ENCODE results near the gene UGT1A5. TPM values are rescaled to one million over a fixed set of nuclear protein-coding genes. Genes with fewer than 3 reads are reported as not detected.

Gene UGT1A5
- polyA plus RNA-seq, 1 donor (not counting 4 experiments of a cell fraction or from before 2014, with no cell fraction given), result 1.3 TPM

DNA sequence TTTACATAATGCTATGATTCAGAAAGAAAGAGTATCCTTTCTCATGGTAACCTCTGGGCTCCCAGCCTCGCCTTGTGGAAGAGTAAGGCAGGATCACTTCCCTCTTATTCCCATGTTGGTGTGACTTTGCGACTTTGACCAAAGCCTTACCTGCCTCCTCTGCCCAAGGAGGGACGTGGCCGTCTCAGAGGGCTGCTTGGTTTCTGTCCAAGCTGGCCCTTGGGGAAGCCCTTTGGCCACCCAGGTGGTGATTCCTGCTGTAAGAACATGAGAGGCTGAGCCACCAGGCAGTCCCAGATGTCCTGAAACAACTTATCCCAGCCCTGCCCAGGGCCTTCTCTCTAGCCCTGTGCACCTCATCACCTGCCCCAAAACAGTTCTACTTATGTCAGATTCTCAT is 14.0 kb upstream of the UGT1A5 start:
- Histone ChIP-seq H3K9ac (ENCODE audit: control insufficient read depth, extremely low read depth, insufficient read depth, low read length) (no peak overlapping the region), H4K20me1 (ENCODE audit: control insufficient read depth, extremely low read depth, insufficient read depth, low read length) (no peaks in the 10 kb centered on the region), H3K27me3 (ENCODE audit: control insufficient read depth, extremely low read depth, insufficient read depth, low read length) (no peaks in the 10 kb centered on the region), H3K4me2 (ENCODE audit: control insufficient read depth, extremely low read depth, insufficient read depth, low read depth, low read length) (no peak overlapping the region), H3K4me1 (ENCODE audit: control insufficient read depth, extremely low read depth, insufficient read depth, low read length) (peaks cover 30% of the 10 kb centered on the region), H3K9me3 (ENCODE audit: control insufficient read depth, low read depth, low read length) (no peaks in the 10 kb centered on the region), H3K79me2 (ENCODE audit: control insufficient read depth, insufficient read depth, low read length) (peaks cover 74% of the 10 kb centered on the region), H3K4me3 (ENCODE audit: control insufficient read depth in 2 of 3, extremely low read depth in 1 of 3, insufficient read depth in 2 of 3, low read depth in 1 of 3, low read length in 3 of 3) (no peak overlapping the region), H3K9me1 (ENCODE audit: control insufficient read depth, extremely low read depth, insufficient read depth, low read length) (no peaks in the 10 kb centered on the region), H3K36me3 (ENCODE audit: control insufficient read depth in 2 of 2, extremely low read depth in 1 of 2, insufficient read depth in 2 of 2, low read length in 2 of 2) (peaks cover 0 to 11% of the 10 kb centered on the region in 2 experiments), H3K27ac (ENCODE audit: control insufficient read depth, insufficient read depth, low read length) (no peak overlapping the region), H2AFZ (ENCODE audit: control insufficient read depth, low read length) (no peak overlapping the region)
- no peak for TF ChIP-seq EZH2 (IDR thresholded peaks at IDR 0.05; ENCODE audit: low read length)
- TF ChIP-seq, protein P1, sequence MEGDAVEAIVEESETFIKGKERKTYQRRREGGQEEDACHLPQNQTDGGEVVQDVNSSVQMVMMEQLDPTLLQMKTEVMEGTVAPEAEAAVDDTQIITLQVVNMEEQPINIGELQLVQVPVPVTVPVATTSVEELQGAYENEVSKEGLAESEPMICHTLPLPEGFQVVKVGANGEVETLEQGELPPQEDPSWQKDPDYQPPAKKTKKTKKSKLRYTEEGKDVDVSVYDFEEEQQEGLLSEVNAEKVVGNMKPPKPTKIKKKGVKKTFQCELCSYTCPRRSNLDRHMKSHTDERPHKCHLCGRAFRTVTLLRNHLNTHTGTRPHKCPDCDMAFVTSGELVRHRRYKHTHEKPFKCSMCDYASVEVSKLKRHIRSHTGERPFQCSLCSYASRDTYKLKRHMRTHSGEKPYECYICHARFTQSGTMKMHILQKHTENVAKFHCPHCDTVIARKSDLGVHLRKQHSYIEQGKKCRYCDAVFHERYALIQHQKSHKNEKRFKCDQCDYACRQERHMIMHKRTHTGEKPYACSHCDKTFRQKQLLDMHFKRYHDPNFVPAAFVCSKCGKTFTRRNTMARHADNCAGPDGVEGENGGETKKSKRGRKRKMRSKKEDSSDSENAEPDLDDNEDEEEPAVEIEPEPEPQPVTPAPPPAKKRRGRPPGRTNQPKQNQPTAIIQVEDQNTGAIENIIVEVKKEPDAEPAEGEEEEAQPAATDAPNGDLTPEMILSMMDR (optimal IDR thresholded peaks at IDR 0.05 in 1 of 3, IDR thresholded peaks at IDR 0.05 in 1 of 3, conservative IDR thresholded peaks at IDR 0.05 in 1 of 3; ENCODE audit: extremely low read depth in 1 of 3, insufficient read depth in 2 of 3, low read length in 3 of 3), result no peak
- no peak for DNase-seq (ENCODE audit: low read depth, low spot score)
- no peak for FAIRE-seq
- dilution Hi-C loops (cut with MboI; ENCODE audit: extremely low pct_ligation_motif_present, low sequenced_read_pairs), result no loop called here

DNA sequence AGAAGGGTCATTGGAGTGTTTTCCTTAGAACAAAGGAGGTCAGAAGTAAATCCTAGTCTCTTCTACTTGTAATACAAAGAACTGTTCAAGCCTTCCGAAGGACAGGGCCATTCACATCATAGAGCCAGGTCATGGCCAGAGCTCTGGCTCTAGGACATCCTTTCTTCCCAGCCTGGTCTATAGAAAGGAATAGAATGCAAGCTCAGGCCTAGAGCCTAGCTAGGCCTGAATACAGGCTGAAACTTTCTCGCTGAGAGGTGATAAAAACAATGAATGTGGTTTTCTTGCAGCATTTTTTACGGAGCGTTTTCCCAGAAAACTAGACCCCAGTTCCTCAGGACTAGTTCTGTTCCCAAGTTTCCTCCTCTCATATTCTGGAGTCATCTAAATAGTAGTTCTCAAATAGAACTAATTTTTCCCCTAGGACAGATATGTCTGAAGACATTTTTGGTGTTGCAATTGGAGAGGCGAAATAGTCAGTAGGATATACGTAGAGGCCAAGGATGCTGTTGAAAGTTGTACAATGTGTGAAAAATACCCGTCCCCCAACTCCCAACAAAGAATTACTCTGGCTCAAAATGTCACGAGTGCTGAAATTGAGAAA is 13.2 kb upstream of the UGT1A5 start:
- FAIRE-seq (no peak), DNase-seq (ENCODE audit: low read depth, low spot score) (no peak)
- Histone ChIP-seq H2AFZ (ENCODE audit: control insufficient read depth, low read length) (no peak overlapping the region), H3K27ac (ENCODE audit: control insufficient read depth, insufficient read depth, low read length) (peak overlapping the region; percentile 80), H3K27me3 (ENCODE audit: control insufficient read depth, extremely low read depth, insufficient read depth, low read length) (no peaks in the 10 kb centered on the region), H3K4me1 (ENCODE audit: control insufficient read depth, extremely low read depth, insufficient read depth, low read length) (peaks cover 22% of the 10 kb centered on the region), H3K9me1 (ENCODE audit: control insufficient read depth, extremely low read depth, insufficient read depth, low read length) (no peaks in the 10 kb centered on the region), H3K9ac (ENCODE audit: control insufficient read depth, extremely low read depth, insufficient read depth, low read length) (peak overlapping the region; percentile 63), H4K20me1 (ENCODE audit: control insufficient read depth, extremely low read depth, insufficient read depth, low read length) (no peaks in the 10 kb centered on the region), H3K4me3 (ENCODE audit: control insufficient read depth in 2 of 3, extremely low read depth in 1 of 3, insufficient read depth in 2 of 3, low read depth in 1 of 3, low read length in 3 of 3) (no peak overlapping the region), H3K4me2 (ENCODE audit: control insufficient read depth, extremely low read depth, insufficient read depth, low read depth, low read length) (peak overlapping the region; percentile 57), H3K9me3 (ENCODE audit: control insufficient read depth, low read depth, low read length) (no peaks in the 10 kb centered on the region), H3K36me3 (ENCODE audit: control insufficient read depth in 2 of 2, extremely low read depth in 1 of 2, insufficient read depth in 2 of 2, low read length in 2 of 2) (peaks cover 0 to 8% of the 10 kb centered on the region in 2 experiments), H3K79me2 (ENCODE audit: control insufficient read depth, insufficient read depth, low read length) (peaks cover 66% of the 10 kb centered on the region)
- TF ChIP-seq EZH2 (IDR thresholded peaks at IDR 0.05; ENCODE audit: low read length), result no peak
- TF ChIP-seq, protein P1 (optimal IDR thresholded peaks at IDR 0.05 in 1 of 3, IDR thresholded peaks at IDR 0.05 in 1 of 3, conservative IDR thresholded peaks at IDR 0.05 in 1 of 3; ENCODE audit: extremely low read depth in 1 of 3, insufficient read depth in 2 of 3, low read length in 3 of 3), result no peak
- dilution Hi-C loops (cut with MboI; ENCODE audit: extremely low pct_ligation_motif_present, low sequenced_read_pairs), result no loop called here

Measured in keratinocyte (primary cell).